ENCODE measurements around the gene USP34.
A peak's percentile ranks its signal among the peaks of the same experiment; 100 is the strongest.

The USP34 gene, protein sequence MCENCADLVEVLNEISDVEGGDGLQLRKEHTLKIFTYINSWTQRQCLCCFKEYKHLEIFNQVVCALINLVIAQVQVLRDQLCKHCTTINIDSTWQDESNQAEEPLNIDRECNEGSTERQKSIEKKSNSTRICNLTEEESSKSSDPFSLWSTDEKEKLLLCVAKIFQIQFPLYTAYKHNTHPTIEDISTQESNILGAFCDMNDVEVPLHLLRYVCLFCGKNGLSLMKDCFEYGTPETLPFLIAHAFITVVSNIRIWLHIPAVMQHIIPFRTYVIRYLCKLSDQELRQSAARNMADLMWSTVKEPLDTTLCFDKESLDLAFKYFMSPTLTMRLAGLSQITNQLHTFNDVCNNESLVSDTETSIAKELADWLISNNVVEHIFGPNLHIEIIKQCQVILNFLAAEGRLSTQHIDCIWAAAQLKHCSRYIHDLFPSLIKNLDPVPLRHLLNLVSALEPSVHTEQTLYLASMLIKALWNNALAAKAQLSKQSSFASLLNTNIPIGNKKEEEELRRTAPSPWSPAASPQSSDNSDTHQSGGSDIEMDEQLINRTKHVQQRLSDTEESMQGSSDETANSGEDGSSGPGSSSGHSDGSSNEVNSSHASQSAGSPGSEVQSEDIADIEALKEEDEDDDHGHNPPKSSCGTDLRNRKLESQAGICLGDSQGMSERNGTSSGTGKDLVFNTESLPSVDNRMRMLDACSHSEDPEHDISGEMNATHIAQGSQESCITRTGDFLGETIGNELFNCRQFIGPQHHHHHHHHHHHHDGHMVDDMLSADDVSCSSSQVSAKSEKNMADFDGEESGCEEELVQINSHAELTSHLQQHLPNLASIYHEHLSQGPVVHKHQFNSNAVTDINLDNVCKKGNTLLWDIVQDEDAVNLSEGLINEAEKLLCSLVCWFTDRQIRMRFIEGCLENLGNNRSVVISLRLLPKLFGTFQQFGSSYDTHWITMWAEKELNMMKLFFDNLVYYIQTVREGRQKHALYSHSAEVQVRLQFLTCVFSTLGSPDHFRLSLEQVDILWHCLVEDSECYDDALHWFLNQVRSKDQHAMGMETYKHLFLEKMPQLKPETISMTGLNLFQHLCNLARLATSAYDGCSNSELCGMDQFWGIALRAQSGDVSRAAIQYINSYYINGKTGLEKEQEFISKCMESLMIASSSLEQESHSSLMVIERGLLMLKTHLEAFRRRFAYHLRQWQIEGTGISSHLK (N-terminal part only)

DNA sequence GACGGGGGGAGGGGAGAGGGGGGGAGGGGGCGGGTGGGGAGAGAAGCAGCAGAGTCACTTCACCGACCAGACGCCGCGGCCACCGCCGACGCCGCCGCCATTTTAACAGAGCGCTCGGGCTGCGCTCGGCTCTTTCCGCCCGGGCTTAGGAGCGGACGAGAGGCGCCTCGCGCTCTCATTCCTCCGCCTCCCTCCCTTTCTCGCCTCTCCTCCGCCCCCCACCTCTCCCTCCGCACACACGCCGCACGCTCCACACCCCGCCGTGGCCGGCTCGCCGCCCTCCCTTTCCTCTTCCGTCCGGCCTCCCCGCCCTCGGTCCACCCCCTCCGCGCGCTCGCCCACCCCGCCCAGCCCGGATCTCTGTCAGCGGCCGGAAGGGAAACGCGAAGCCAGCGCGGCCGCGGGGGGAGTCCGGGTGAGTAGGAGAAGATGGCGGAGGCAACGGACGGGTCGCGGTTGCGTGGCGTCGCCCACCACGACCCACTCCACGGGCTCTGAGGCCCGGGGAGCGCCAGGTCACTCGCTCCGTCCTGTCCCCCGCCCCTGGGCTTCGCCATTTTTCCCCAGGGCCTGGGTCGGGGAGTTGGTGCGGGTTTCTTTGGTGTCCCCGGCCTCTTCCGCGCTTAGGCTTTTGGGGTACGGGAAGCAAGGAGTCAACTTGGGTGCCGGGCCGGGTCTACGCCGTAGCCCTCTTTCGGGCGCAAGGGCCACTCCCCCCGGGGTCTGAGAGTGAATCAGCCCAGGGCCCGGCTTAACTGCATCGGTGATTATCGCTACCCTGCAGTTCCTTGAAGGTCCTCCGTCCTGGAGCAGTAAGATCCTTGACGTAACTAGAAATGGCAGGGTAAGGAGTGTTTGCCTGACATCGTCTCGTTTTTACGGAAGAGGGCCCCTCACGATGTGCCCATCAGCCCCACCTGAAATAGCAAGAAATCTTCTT lies at the start of gene USP34:
Gene USP34 (minus strand): TSS at position 123 of the 940 bp plus-strand sequence. CDS start 395 bp downstream, outside the sequence.
- Histone ChIP-seq H3K9ac (ENCODE audit: low read length) (peak within 1 kb of the TSS; percentile 100), H3K9me3 (ENCODE audit: control insufficient read depth, low read length) (no peaks in the 10 kb centered on the region), H3K27me3 (replicated peaks; ENCODE audit: control insufficient read depth, insufficient read depth, low read length) (no peaks in the 10 kb centered on the region), H3K4me1 (ENCODE audit: control insufficient read depth, insufficient read depth, low read length) (peaks cover 15% of the 10 kb centered on the region), H3K36me3 (ENCODE audit: control insufficient read depth, insufficient read depth, low read length, severe bottlenecking) (peaks cover 3% of the 10 kb centered on the region), H3K4me3 (ENCODE audit: low read length) (peak within 1 kb of the TSS; percentile 98)
- DNase-seq (ENCODE audit: low read depth) = peak; percentile 98

DNA sequence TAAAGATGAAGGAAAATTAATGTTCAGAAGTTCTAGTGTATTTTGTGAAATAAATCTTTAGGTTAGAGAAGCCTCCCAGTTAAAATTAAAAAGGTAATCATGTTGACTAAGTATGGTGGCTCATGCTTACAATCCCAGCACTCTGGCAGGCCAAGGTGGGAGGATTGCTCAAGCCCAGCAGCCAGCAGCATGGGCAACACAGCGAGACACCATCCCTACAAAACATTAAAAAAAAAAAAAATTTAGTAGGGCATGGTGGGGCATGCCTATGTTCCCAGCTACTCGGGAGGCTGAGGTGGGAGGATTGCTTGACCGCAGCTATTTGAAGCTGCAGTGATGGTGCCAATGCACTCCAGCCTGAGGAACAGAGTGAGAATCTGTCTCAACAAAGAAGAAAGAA lies 49.4 kb upstream of the USP34 start:
- peaks cover 65% of the 10 kb centered on the region for H3K36me3 ChIP-seq (ENCODE audit: control insufficient read depth, insufficient read depth, low read length, severe bottlenecking)
- no peaks in the 10 kb centered on the region for H3K9me3 ChIP-seq (ENCODE audit: control insufficient read depth, low read length)
- no peak for DNase-seq (ENCODE audit: low read depth)
- H3K4me3 ChIP-seq (ENCODE audit: low read length) = no peak overlapping the region
- peaks cover 5% of the 10 kb centered on the region for H3K4me1 ChIP-seq (ENCODE audit: control insufficient read depth, insufficient read depth, low read length)
- no peaks in the 10 kb centered on the region for H3K27me3 ChIP-seq (replicated peaks; ENCODE audit: control insufficient read depth, insufficient read depth, low read length)
- no peak overlapping the region for H3K9ac ChIP-seq (ENCODE audit: low read length)

DNA sequence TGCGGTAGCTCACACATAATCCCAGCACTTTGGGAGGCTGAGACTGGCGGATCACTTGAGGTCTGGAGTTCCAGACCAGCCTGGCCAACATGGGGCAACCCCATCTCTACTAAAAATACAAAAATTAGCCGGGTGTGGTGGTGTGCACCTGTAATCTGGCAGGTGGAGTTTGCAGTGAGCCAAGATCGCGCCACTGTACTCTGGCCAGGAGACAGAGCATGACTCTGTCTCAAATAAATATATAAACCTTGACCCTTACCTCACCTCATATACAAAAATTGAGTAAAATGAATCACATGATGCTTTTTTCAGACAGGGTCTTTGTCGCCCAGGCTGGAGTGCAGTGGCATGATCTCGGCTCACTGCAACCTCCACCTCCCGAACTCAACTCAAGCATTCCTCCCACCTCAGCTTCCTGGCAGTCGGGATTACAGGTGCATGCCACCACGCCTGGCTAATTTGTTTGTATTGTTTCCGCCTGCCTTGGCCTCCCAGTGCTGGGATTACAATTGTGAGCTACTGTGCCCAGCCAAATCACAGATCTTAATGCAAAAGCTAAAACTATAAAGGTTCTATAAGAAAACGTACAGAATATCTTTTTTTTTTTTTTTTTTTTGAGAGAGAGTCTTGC lies 42.0 kb upstream of the USP34 start:
- no peaks in the 10 kb centered on the region for H3K27me3 ChIP-seq (replicated peaks; ENCODE audit: control insufficient read depth, insufficient read depth, low read length)
- no peaks in the 10 kb centered on the region for H3K9me3 ChIP-seq (ENCODE audit: control insufficient read depth, low read length)
- peaks cover 77% of the 10 kb centered on the region for H3K36me3 ChIP-seq (ENCODE audit: control insufficient read depth, insufficient read depth, low read length, severe bottlenecking)
- H3K4me3 ChIP-seq (ENCODE audit: low read length) = no peak overlapping the region
- H3K9ac ChIP-seq (ENCODE audit: low read length) = no peak overlapping the region
- H3K4me1 ChIP-seq (ENCODE audit: control insufficient read depth, insufficient read depth, low read length) = peaks cover 10% of the 10 kb centered on the region
- no peak for DNase-seq (ENCODE audit: low read depth)

DNA sequence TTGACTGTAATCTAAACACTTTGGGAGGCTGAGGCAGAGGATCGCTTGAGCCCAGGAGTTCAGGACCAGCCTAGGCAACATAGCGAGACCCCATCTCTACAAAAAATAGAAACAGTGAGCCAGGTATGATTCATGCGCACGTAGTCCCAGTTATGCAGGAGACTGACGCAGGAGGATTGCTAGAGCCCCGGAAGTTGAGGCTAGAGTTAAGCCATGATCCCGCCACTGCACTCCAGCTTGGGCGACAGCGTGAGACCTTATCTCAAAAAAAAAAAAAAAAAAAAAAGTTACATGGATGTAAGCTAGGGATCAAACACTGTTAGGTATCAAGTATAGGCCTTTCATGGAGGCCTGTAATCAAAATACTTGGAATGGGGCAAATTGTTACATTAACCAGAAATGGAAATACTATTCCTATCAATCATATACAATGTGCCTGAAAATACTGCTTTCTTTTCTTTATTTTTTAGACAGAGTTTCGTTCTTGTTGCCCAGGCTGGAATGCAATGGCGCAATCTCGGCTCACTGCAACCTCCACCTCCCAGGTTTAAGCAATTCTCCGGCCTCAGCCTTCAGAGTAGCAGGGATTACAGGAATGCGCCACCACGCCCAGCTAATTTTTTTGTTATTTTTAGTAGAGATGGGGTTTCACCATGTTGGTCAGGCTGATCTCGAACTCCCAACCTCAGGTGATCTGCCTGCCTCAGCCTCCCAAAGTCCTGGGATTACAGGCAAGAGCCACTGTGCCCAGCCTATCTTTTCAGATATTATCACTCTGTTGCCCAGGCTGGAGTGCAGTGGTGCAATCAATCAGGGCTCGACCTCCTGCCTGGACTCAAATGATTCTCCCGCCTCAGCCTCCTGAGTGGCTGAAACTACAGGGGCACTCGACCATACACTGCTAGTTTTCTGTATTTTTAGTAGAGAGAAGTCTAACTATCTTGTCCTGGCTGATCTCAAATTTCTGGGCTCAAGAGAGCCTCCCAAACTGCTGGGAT lies 40.1 kb upstream of the USP34 start:
- Histone ChIP-seq H3K4me1 (ENCODE audit: control insufficient read depth, insufficient read depth, low read length) (peaks cover 10% of the 10 kb centered on the region), H3K9me3 (ENCODE audit: control insufficient read depth, low read length) (no peaks in the 10 kb centered on the region), H3K27me3 (replicated peaks; ENCODE audit: control insufficient read depth, insufficient read depth, low read length) (no peaks in the 10 kb centered on the region), H3K36me3 (ENCODE audit: control insufficient read depth, insufficient read depth, low read length, severe bottlenecking) (peaks cover 66% of the 10 kb centered on the region), H3K9ac (ENCODE audit: low read length) (no peak overlapping the region), H3K4me3 (ENCODE audit: low read length) (no peak overlapping the region)
- DNase-seq (ENCODE audit: low read depth) = no peak

DNA sequence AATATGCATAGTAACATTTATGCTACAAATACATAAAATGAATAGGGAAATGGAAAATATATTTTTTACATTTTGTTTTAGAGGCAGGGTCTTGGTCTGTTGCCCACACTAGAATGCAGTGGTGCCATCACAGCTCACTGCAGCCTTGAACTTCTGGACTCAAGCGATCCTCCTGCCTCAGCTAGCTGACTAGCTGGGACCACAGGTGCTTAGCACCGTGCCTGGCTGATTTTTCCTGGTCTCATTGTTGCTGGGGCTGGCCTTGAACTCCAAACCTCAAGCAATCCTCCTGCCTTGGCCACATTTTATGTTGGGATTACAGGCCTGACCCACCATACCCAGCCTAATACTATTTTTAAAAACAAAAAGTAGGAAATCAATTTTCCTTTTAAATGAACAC lies 34.1 kb upstream of the USP34 start:
- no peaks in the 10 kb centered on the region for H3K27me3 ChIP-seq (replicated peaks; ENCODE audit: control insufficient read depth, insufficient read depth, low read length)
- no peaks in the 10 kb centered on the region for H3K9me3 ChIP-seq (ENCODE audit: control insufficient read depth, low read length)
- no peak overlapping the region for H3K4me3 ChIP-seq (ENCODE audit: low read length)
- H3K4me1 ChIP-seq (ENCODE audit: control insufficient read depth, insufficient read depth, low read length) = no peaks in the 10 kb centered on the region
- DNase-seq (ENCODE audit: low read depth) = no peak
- H3K36me3 ChIP-seq (ENCODE audit: control insufficient read depth, insufficient read depth, low read length, severe bottlenecking) = peaks cover 49% of the 10 kb centered on the region
- no peak overlapping the region for H3K9ac ChIP-seq (ENCODE audit: low read length)

DNA sequence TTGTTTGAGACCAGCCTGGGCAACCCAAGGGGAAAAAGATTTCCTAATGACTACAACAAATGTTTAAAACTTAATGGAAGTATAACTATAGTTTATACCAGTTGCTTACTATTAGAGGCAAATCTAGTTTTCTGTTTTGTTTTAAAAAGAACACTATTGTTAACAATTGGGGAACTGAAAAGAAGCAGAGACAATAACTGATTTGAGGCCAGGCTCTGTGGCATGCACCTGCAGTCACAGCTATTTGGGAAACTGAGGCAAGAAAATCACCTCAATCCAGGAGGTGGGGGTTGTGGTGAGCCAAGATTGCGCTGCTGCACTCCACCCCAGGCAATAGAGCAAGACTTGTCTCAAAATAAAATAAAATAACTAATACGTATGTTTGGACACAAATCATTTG lies 28.2 kb upstream of the USP34 start:
- H3K4me3 ChIP-seq (ENCODE audit: low read length) = no peak overlapping the region
- no peaks in the 10 kb centered on the region for H3K27me3 ChIP-seq (replicated peaks; ENCODE audit: control insufficient read depth, insufficient read depth, low read length)
- no peaks in the 10 kb centered on the region for H3K9me3 ChIP-seq (ENCODE audit: control insufficient read depth, low read length)
- no peak overlapping the region for H3K9ac ChIP-seq (ENCODE audit: low read length)
- H3K4me1 ChIP-seq (ENCODE audit: control insufficient read depth, insufficient read depth, low read length) = peaks cover 10% of the 10 kb centered on the region
- H3K36me3 ChIP-seq (ENCODE audit: control insufficient read depth, insufficient read depth, low read length, severe bottlenecking) = peaks cover 75% of the 10 kb centered on the region
- DNase-seq (ENCODE audit: low read depth) = no peak

DNA sequence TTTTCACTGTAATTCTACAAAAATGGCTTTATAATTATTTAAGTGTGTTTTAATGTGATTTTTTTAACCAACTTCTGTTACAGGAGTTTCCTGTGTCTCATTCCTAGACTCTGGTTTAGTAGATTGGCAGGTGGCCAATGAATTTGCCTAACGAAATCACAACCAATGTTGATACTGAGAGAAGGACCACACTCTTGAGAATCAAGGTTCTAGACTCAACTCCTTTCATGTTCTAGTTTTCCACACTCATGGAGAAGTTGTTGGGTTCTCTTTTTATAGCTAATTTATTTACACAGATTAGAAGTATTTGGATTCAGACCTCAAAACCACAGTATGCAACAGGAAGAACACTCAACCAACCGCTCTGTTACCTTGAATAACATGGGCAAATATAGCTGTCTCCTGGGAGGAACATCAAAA lies 22.6 kb upstream of the USP34 start:
- peaks cover 14% of the 10 kb centered on the region for H3K4me1 ChIP-seq (ENCODE audit: control insufficient read depth, insufficient read depth, low read length)
- no peaks in the 10 kb centered on the region for H3K9me3 ChIP-seq (ENCODE audit: control insufficient read depth, low read length)
- no peak overlapping the region for H3K9ac ChIP-seq (ENCODE audit: low read length)
- peak; percentile 27 for DNase-seq (ENCODE audit: low read depth)
- peaks cover 89% of the 10 kb centered on the region for H3K36me3 ChIP-seq (ENCODE audit: control insufficient read depth, insufficient read depth, low read length, severe bottlenecking)
- H3K4me3 ChIP-seq (ENCODE audit: low read length) = no peak overlapping the region
- H3K27me3 ChIP-seq (replicated peaks; ENCODE audit: control insufficient read depth, insufficient read depth, low read length) = no peaks in the 10 kb centered on the region

DNA sequence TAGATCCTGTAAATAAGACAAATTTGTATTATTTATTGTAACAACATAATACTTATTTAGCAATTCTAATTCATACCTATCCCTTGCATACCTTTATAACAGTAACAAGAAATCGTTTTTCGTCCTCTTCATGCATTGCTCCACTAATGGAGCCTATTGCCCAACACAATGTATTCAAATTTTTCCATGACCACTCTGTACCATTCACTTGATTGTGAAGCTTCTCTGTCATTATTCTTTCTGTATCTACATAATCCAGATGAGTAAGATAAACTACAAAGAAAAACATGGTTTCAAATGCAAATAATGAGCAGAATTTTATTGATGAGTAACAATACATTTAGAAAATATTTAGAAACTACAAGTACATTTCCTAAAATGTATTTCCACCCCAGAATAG lies 21.6 kb upstream of the USP34 start:
- no peaks in the 10 kb centered on the region for H3K27me3 ChIP-seq (replicated peaks; ENCODE audit: control insufficient read depth, insufficient read depth, low read length)
- H3K36me3 ChIP-seq (ENCODE audit: control insufficient read depth, insufficient read depth, low read length, severe bottlenecking) = peaks cover 89% of the 10 kb centered on the region
- peaks cover 14% of the 10 kb centered on the region for H3K4me1 ChIP-seq (ENCODE audit: control insufficient read depth, insufficient read depth, low read length)
- no peak overlapping the region for H3K9ac ChIP-seq (ENCODE audit: low read length)
- DNase-seq (ENCODE audit: low read depth) = no peak
- no peaks in the 10 kb centered on the region for H3K9me3 ChIP-seq (ENCODE audit: control insufficient read depth, low read length)
- no peak overlapping the region for H3K4me3 ChIP-seq (ENCODE audit: low read length)

DNA sequence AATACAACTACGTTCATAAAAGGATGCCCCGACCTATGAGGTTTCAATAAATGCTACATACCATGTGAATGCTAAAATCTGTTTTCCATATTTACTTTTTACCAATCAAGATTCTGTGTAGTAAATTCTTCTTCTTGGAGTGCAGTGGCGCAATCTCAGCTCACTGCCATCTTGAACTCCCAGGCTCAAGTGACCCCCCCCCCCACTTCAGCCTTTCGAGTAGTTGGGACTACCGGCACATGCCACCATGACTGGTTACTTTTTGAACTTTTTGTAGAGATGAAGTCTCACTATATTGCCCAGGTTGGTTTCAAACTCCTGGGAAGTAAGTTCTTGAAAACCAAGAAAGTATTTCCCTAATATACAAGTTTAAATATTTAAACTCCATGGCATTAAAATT lies 14.4 kb upstream of the USP34 start:
- no peaks in the 10 kb centered on the region for H3K27me3 ChIP-seq (replicated peaks; ENCODE audit: control insufficient read depth, insufficient read depth, low read length)
- no peak overlapping the region for H3K4me3 ChIP-seq (ENCODE audit: low read length)
- no peaks in the 10 kb centered on the region for H3K9me3 ChIP-seq (ENCODE audit: control insufficient read depth, low read length)
- peaks cover 78% of the 10 kb centered on the region for H3K36me3 ChIP-seq (ENCODE audit: control insufficient read depth, insufficient read depth, low read length, severe bottlenecking)
- DNase-seq (ENCODE audit: low read depth) = no peak
- no peak overlapping the region for H3K9ac ChIP-seq (ENCODE audit: low read length)
- peaks cover 7% of the 10 kb centered on the region for H3K4me1 ChIP-seq (ENCODE audit: control insufficient read depth, insufficient read depth, low read length)
